Embryonic facial prominence (tissue), 1 donor: ENCODE results near the gene OXGR1.

ENCODE experiments used
- DNase-seq: peaks from one replicate; pipeline ENCODE4 v3.0.0-alpha.2; 2016; ENCODE audit errors: extremely low spot score

OXGR1 gene

GRCh38 chr13:96963786-96964475 is 30.3 kb downstream of the OXGR1 start:
- no peak for DNase-seq

- DNase-seq = no peak
These were observed 33.9 kb downstream of the OXGR1 start for GRCh38 chr13:96960379-96960778.

- DNase-seq = no peak
These were observed 35.9 kb downstream of the OXGR1 start for GRCh38 chr13:96958286-96958891.

GRCh38 chr13:96952595-96952994 is 41.7 kb downstream of the OXGR1 start:
- no peak for DNase-seq

GRCh38 chr13:96948127-96948526 is 46.1 kb downstream of the OXGR1 start:
- no peak for DNase-seq

GRCh38 chr13:96947343-96947910 is 46.8 kb downstream of the OXGR1 start:
- no peak for DNase-seq

- DNase-seq = no peak
These were observed 47.5 kb downstream of the OXGR1 start for GRCh38 chr13:96946709-96947311.

GRCh38 chr13:96940961-96941360 is 53.3 kb downstream of the OXGR1 start:
- no peak for DNase-seq

- no peak for DNase-seq
These were observed 58.4 kb downstream of the OXGR1 start for GRCh38 chr13:96935901-96936300.
